Activated T-helper 1 cell treated with anti-CD3 and anti-CD28 coated beads, Interleukin-12 subunit alpha, Interleukin-12 subunit beta, Interleukin-2, Interleukin-4 antibody, amounts not matched to agents 30 ng/mL and 10 ng/mL and 1 ng/mL, durations not matched to agents 14 hours and 24 hours and 36 hours (primary cell): Measurements from ENCODE around the gene MRTO4. TPM values are rescaled to one million over a fixed set of nuclear protein-coding genes. Genes with fewer than 3 reads are reported as not detected.

Source experiments
- DNase-seq: peaks from one replicate; pipeline ENCODE4 v3.0.0; 2021; ENCODE audit warnings: low spot score
- H3K27ac Mint-ChIP-seq: one replicate; pipeline ENCODE4 v1.8.0; 2021; ENCODE audit warnings: mild to moderate bottlenecking, mixed read lengths
- H3K27me3 Mint-ChIP-seq: one replicate; pipeline ENCODE4 v1.8.0; 2022; ENCODE audit warnings: mild to moderate bottlenecking, moderate library complexity, mixed read lengths; ENCODE audit not compliant: insufficient read depth
- H3K36me3 Mint-ChIP-seq: one replicate; pipeline ENCODE4 v1.8.0; 2021; ENCODE audit warnings: low read depth, mixed read lengths
- H3K4me1 Mint-ChIP-seq: one replicate; pipeline ENCODE4 v1.8.0; 2021; ENCODE audit warnings: low read depth, mixed read lengths
- H3K4me3 Mint-ChIP-seq: one replicate; pipeline ENCODE4 v1.8.0; 2021; ENCODE audit warnings: mild to moderate bottlenecking, moderate library complexity, mixed read lengths
- H3K9me3 Mint-ChIP-seq: one replicate; pipeline ENCODE4 v1.8.0; 2021; ENCODE audit warnings: mixed read lengths
- intact Hi-C: fragments of 100-400 bp; cut with micrococcal nuclease; formaldehyde crosslinking; loops from one replicate; pipeline ENCODE4 v1.15.1; 2024
- total RNA-seq: library from RNA; stranded (reverse); gene quantifications from 2 replicates; pipeline ENCODE4 v1.2.3, GENCODE V29; 2022

MRTO4 gene
- total RNA-seq: 134 and 137 TPM in 2 replicates

GRCh38 chr1:19251305-19252196, at the start of gene MRTO4, which contains the start of gene EMC1:
MRTO4 (plus strand) TSS chr1:19251805; CDS start chr1:19251836, 31 bp downstream.
EMC1 (minus strand) TSS chr1:19251524; CDS start chr1:19251509, 15 bp downstream.
- intact Hi-C loops: loop anchor here (1.0 to 10.0 kb wide), 8 partner anchors 10 to 633 kb away; partner anchors contain the start of genes AKR7A2, NBL1, OTUD3 and SLC66A1
- Mint-ChIP-seq H3K27ac (peak within 1 kb of the TSS; percentile 98), H3K9me3 (no peaks in the 10 kb centered on the region), H3K4me1 (peaks cover 22% of the 10 kb centered on the region), H3K36me3 (peaks cover 20% of the 10 kb centered on the region), H3K27me3 (no peaks in the 10 kb centered on the region), H3K4me3 (peak within 1 kb of the TSS; percentile 99)
- DNase-seq: peak; percentile 87

GRCh38 chr1:19202396-19202795, 49.2 kb upstream of the MRTO4 start:
- Mint-ChIP-seq H3K4me3 (no peak overlapping the region), H3K27ac (peak overlapping the region; percentile 10), H3K27me3 (no peaks in the 10 kb centered on the region), H3K9me3 (no peaks in the 10 kb centered on the region), H3K4me1 (peaks cover 38% of the 10 kb centered on the region), H3K36me3 (peaks cover 30% of the 10 kb centered on the region)
- DNase-seq: no peak
- intact Hi-C loops: no loop called here

GRCh38 chr1:19203440-19203839, 48.2 kb upstream of the MRTO4 start:
- no peak for DNase-seq
- Mint-ChIP-seq H3K36me3 (peaks cover 25% of the 10 kb centered on the region), H3K4me3 (no peak overlapping the region), H3K27ac (no peak overlapping the region), H3K4me1 (peaks cover 38% of the 10 kb centered on the region), H3K9me3 (no peaks in the 10 kb centered on the region), H3K27me3 (no peaks in the 10 kb centered on the region)
- intact Hi-C loops: no loop called here

GRCh38 chr1:19204446-19205266, 46.9 kb upstream of the MRTO4 start:
- no peaks in the 10 kb centered on the region for H3K9me3 Mint-ChIP-seq

GRCh38 chr1:19205403-19205802, 46.2 kb upstream of the MRTO4 start:
- Mint-ChIP-seq H3K27ac (peak overlapping the region; percentile 52), H3K36me3 (peaks cover 23% of the 10 kb centered on the region), H3K27me3 (no peaks in the 10 kb centered on the region), H3K9me3 (no peaks in the 10 kb centered on the region), H3K4me3 (no peak overlapping the region), H3K4me1 (peaks cover 47% of the 10 kb centered on the region)
- no peak for DNase-seq
- intact Hi-C loops: loop anchor here (1.0 to 5.0 kb wide), 3 partner anchors 19 to 279 kb away; no protein-coding TSS in a partner anchor

More at GRCh38 chr1:19204446-19205266, 46.9 kb upstream of the MRTO4 start:
- H3K27me3 Mint-ChIP-seq: no peaks in the 10 kb centered on the region
- peaks cover 25% of the 10 kb centered on the region for H3K36me3 Mint-ChIP-seq
- H3K4me1 Mint-ChIP-seq: peaks cover 47% of the 10 kb centered on the region
- intact Hi-C loops: loop anchor here (1.0 to 5.0 kb wide), 3 partner anchors 18 to 278 kb away; no protein-coding TSS in a partner anchor
- H3K27ac Mint-ChIP-seq: peak overlapping the region; percentile 1
- no peak for DNase-seq
- no peak overlapping the region for H3K4me3 Mint-ChIP-seq

GRCh38 chr1:19205845-19206244, 45.8 kb upstream of the MRTO4 start:
- DNase-seq: no peak
- Mint-ChIP-seq H3K9me3 (no peaks in the 10 kb centered on the region), H3K4me3 (peak overlapping the region; percentile 1), H3K27ac (no peak overlapping the region), H3K36me3 (peaks cover 21% of the 10 kb centered on the region), H3K27me3 (no peaks in the 10 kb centered on the region), H3K4me1 (peaks cover 49% of the 10 kb centered on the region)
- intact Hi-C loops: loop anchor here (1.0 to 5.0 kb wide), 3 partner anchors 20 to 280 kb away; no protein-coding TSS in a partner anchor

- no peaks in the 10 kb centered on the region for H3K27me3 Mint-ChIP-seq
- H3K9me3 Mint-ChIP-seq: no peaks in the 10 kb centered on the region
- H3K4me1 Mint-ChIP-seq: peaks cover 58% of the 10 kb centered on the region
- H3K27ac Mint-ChIP-seq: no peak overlapping the region
- no peak for DNase-seq
- H3K36me3 Mint-ChIP-seq: peaks cover 20% of the 10 kb centered on the region
- intact Hi-C loops: loop anchor here (5.0 kb wide), 1 partner anchor 40 kb away; no protein-coding TSS in a partner anchor
- H3K4me3 Mint-ChIP-seq: no peak overlapping the region
These were observed 44.7 kb upstream of the MRTO4 start for GRCh38 chr1:19206947-19207346.

- no peak for DNase-seq
- peak overlapping the region; percentile 94 for H3K4me3 Mint-ChIP-seq
- intact Hi-C loops: loop anchor here (1.0 to 5.0 kb wide), 4 partner anchors 23 to 388 kb away; a partner anchor contains a TSS
- no peaks in the 10 kb centered on the region for H3K27me3 Mint-ChIP-seq
- peaks cover 29% of the 10 kb centered on the region for H3K36me3 Mint-ChIP-seq
- peaks cover 68% of the 10 kb centered on the region for H3K4me1 Mint-ChIP-seq
- peak overlapping the region; percentile 96 for H3K27ac Mint-ChIP-seq
- no peaks in the 10 kb centered on the region for H3K9me3 Mint-ChIP-seq
These were observed 42.7 kb upstream of the MRTO4 start for GRCh38 chr1:19208710-19209438.

GRCh38 chr1:19209439-19209989, 42.1 kb upstream of the MRTO4 start:
- Mint-ChIP-seq H3K27ac (peak overlapping the region; percentile 96), H3K36me3 (peaks cover 31% of the 10 kb centered on the region), H3K27me3 (no peaks in the 10 kb centered on the region), H3K4me3 (peak overlapping the region; percentile 94), H3K9me3 (no peaks in the 10 kb centered on the region), H3K4me1 (peaks cover 69% of the 10 kb centered on the region)
- intact Hi-C loops: loop anchor here (1.0 to 5.0 kb wide), 4 partner anchors 23 to 387 kb away; a partner anchor contains a TSS
- peak; percentile 44 for DNase-seq

- peak; percentile 97 for DNase-seq
- peaks cover 63% of the 10 kb centered on the region for H3K4me1 Mint-ChIP-seq
- H3K9me3 Mint-ChIP-seq: no peaks in the 10 kb centered on the region
- H3K27me3 Mint-ChIP-seq: no peaks in the 10 kb centered on the region
- H3K4me3 Mint-ChIP-seq: peak within 1 kb of the TSS; percentile 94
- peaks cover 30% of the 10 kb centered on the region for H3K36me3 Mint-ChIP-seq
- intact Hi-C loops: loop anchor here (1.0 to 5.0 kb wide), 8 partner anchors 24 to 387 kb away; partner anchors contain the start of genes AKR7A2, ALDH4A1, EMC1 and IFFO2
- H3K27ac Mint-ChIP-seq: peak within 1 kb of the TSS; percentile 98
These were observed 41.4 kb upstream of the MRTO4 start, which contains the start of gene UBR4 for GRCh38 chr1:19209990-19210771. UBR4 (minus strand) TSS chr1:19210266; CDS start chr1:19210248, 18 bp downstream.
